AML-193 (cell line): ENCODE data around the gene ELFN1.

Experiments
- DNase-seq, 2 experiments: peaks; one replicate each; lab custom pipeline; 2025; lab: John Stamatoyannopoulos, UW

ELFN1 gene

GRCh38 chr7:1675673-1676549, 5.8 kb downstream of the ELFN1 start:
- no peak for DNase-seq

GRCh38 chr7:1676550-1677078, 6.5 kb downstream of the ELFN1 start:
- no peak for DNase-seq

GRCh38 chr7:1677206-1678080, 7.4 kb downstream of the ELFN1 start:
- DNase-seq = no peak

GRCh38 chr7:1678081-1678543, 8.0 kb downstream of the ELFN1 start:
- no peak for DNase-seq

- no peak for DNase-seq
Measured at GRCh38 chr7:1678571-1679325, 8.7 kb downstream of the ELFN1 start.

GRCh38 chr7:1679326-1679965, 9.4 kb downstream of the ELFN1 start:
- no peak for DNase-seq

- no peak for DNase-seq
Measured at GRCh38 chr7:1679966-1680730, 10.1 kb downstream of the ELFN1 start.

GRCh38 chr7:1681581-1681980, 11.5 kb downstream of the ELFN1 start:
- DNase-seq = no peak

GRCh38 chr7:1685000-1685624, 15.0 kb downstream of the ELFN1 start:
- DNase-seq = no peak

GRCh38 chr7:1688542-1688941, 18.5 kb downstream of the ELFN1 start:
- no peak for DNase-seq

- DNase-seq = no peak
Measured at GRCh38 chr7:1689311-1689710, 19.2 kb downstream of the ELFN1 start.

GRCh38 chr7:1690359-1690958, 20.4 kb downstream of the ELFN1 start:
- DNase-seq = no peak

- DNase-seq = no peak
Measured at GRCh38 chr7:1691096-1691495, 21.0 kb downstream of the ELFN1 start.

- DNase-seq = no peak
Measured at GRCh38 chr7:1691601-1692514, 21.8 kb downstream of the ELFN1 start.

GRCh38 chr7:1692515-1693418, 22.7 kb downstream of the ELFN1 start:
- DNase-seq = no peak

- no peak for DNase-seq
Measured at GRCh38 chr7:1693419-1693990, 23.4 kb downstream of the ELFN1 start.

GRCh38 chr7:1693991-1694524, 24.0 kb downstream of the ELFN1 start:
- no peak for DNase-seq
